PC-9 (cell line): ENCODE data around the gene OR1L8. TPM values are rescaled to one million over a fixed set of nuclear protein-coding genes. Genes with fewer than 3 reads are reported as not detected.

Source experiments
- BruUV-seq: library from RNA; stranded (reverse); fragments of 400-500 nt; replicated peaks from 2 replicates; lab custom pipeline; 2021; lab: Mats Ljungman, UMichigan
- CTCF ChIA-PET: fragments of 300-600 bp; sonication (Branson Sonifier 250); formaldehyde crosslinking; loops from one replicate; lab custom pipeline; 2022; ENCODE audit warnings: antibody characterized with exemption; lab: Charles Lee
- POLR2A ChIA-PET: fragments of 300-600 bp; sonication (Branson Sonifier 250); formaldehyde crosslinking; loops from one replicate; lab custom pipeline; 2022; ENCODE audit warnings: antibody characterized with exemption; ENCODE audit not compliant: unreplicated experiment; lab: Charles Lee
- DNase-seq, 2 experiments: peaks; one replicate each; pipeline versions ENCODE4 v3.0.0 to v3.0.0-alpha.2; 2015 to 2022; ENCODE audit warnings: mixed read lengths in 1 of 2
- H2AFZ ChIP-seq: fragments of 200-600 bp; sonication (generic); 2 replicates; pipeline ENCODE4 v1.8.1; 2017; ENCODE audit warnings: antibody characterized with exemption
- H3F3A ChIP-seq: fragments of 200-600 bp; sonication (generic); 2 replicates; pipeline ENCODE4 v1.8.1; 2017; ENCODE audit warnings: antibody characterized with exemption, mild to moderate bottlenecking, low read depth; ENCODE audit not compliant: insufficient read depth
- H3K27ac ChIP-seq: fragments of 200-600 bp; sonication (generic); 2 replicates; pipeline ENCODE4 v1.6.1; 2016; ENCODE audit warnings: mixed run types
- H3K27me3 ChIP-seq: fragments of 200-600 bp; sonication (generic); 2 replicates; pipeline ENCODE4 v1.6.1; 2016; ENCODE audit warnings: low read depth, mixed run types; ENCODE audit not compliant: insufficient read depth
- H3K36me3 ChIP-seq: fragments of 200-600 bp; sonication (generic); 2 replicates; pipeline ENCODE4 v1.6.1; 2016; ENCODE audit warnings: low read depth, mixed run types
- H3K4me1 ChIP-seq: fragments of 200-600 bp; sonication (generic); replicated peaks from 2 replicates; pipeline ENCODE4 v1.6.1; 2016; ENCODE audit warnings: mixed run types; ENCODE audit not compliant: insufficient read depth
- H3K4me2 ChIP-seq: fragments of 200-600 bp; sonication (generic); 2 replicates; pipeline ENCODE4 v1.6.1; 2017; ENCODE audit warnings: mixed run types
- H3K4me3 ChIP-seq: fragments of 200-600 bp; sonication (generic); 2 replicates; pipeline ENCODE4 v1.6.1; 2016; ENCODE audit warnings: mixed run types
- H3K79me2 ChIP-seq: fragments of 200-600 bp; sonication (generic); 2 replicates; pipeline ENCODE4 v1.6.1; 2017; ENCODE audit warnings: low read depth, mixed run types
- H3K9me2 ChIP-seq: fragments of 200-600 bp; sonication (generic); 2 replicates; pipeline ENCODE4 v1.8.1; 2017; ENCODE audit warnings: mild to moderate bottlenecking; ENCODE audit not compliant: insufficient read depth
- H3K9me3 ChIP-seq: fragments of 200-600 bp; sonication (generic); 2 replicates; pipeline ENCODE4 v1.8.1; 2016; ENCODE audit warnings: low read depth; ENCODE audit not compliant: insufficient read depth
- H4K20me1 ChIP-seq: fragments of 200-600 bp; sonication (generic); 2 replicates; pipeline ENCODE4 v1.8.1; 2017; ENCODE audit not compliant: insufficient read depth
- EZH2 ChIP-seq: fragments of 200-600 bp; sonication (generic); IDR thresholded peaks from 2 replicates; pipeline ENCODE4 v1.8.0; 2017; ENCODE audit warnings: antibody characterized with exemption, low read depth
- intact Hi-C: fragments of 100-400 bp; cut with micrococcal nuclease; formaldehyde crosslinking; loops from one replicate; pipeline ENCODE4 v1.10.0; 2022; ENCODE audit not compliant: unreplicated experiment
- total RNA-seq: library from RNA; stranded (reverse); gene quantifications from 2 replicates; pipeline ENCODE4 v1.2.3, GENCODE V29; 2021
- TF ChIP-seq, protein P1 (sequence below): fragments of 200-600 bp; sonication (generic); conservative IDR thresholded peaks from 2 replicates; pipeline ENCODE4 v1.6.1; 2017; ENCODE audit warnings: mixed run types, antibody characterized with exemption, mild to moderate bottlenecking, moderate library complexity

The OR1L8 gene
- total RNA-seq, 1 experiment from 2014 or later, result not detected

- no TSS peak for BruUV-seq
- H3K79me2 ChIP-seq, result no peaks in the 10 kb centered on the region
- H3K4me3 ChIP-seq, result no peak overlapping the region
- DNase-seq, result no peak
- peaks cover 22% of the 10 kb centered on the region for H3K27me3 ChIP-seq
- H3K9me2 ChIP-seq, result no peaks in the 10 kb centered on the region
- H3K27ac ChIP-seq, result no peak overlapping the region
- CTCF ChIA-PET, result no interaction called here
- TF ChIP-seq, protein P1, sequence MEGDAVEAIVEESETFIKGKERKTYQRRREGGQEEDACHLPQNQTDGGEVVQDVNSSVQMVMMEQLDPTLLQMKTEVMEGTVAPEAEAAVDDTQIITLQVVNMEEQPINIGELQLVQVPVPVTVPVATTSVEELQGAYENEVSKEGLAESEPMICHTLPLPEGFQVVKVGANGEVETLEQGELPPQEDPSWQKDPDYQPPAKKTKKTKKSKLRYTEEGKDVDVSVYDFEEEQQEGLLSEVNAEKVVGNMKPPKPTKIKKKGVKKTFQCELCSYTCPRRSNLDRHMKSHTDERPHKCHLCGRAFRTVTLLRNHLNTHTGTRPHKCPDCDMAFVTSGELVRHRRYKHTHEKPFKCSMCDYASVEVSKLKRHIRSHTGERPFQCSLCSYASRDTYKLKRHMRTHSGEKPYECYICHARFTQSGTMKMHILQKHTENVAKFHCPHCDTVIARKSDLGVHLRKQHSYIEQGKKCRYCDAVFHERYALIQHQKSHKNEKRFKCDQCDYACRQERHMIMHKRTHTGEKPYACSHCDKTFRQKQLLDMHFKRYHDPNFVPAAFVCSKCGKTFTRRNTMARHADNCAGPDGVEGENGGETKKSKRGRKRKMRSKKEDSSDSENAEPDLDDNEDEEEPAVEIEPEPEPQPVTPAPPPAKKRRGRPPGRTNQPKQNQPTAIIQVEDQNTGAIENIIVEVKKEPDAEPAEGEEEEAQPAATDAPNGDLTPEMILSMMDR, result no peak
- no peak for TF ChIP-seq EZH2
- intact Hi-C loops, result no loop called here
- H3K9me3 ChIP-seq, result no peaks in the 10 kb centered on the region
- H3K4me2 ChIP-seq, result no peak overlapping the region
- POLR2A ChIA-PET, result no interaction called here
- H3F3A ChIP-seq, result no peaks in the 10 kb centered on the region
- no peaks in the 10 kb centered on the region for H4K20me1 ChIP-seq
- no peak overlapping the region for H2AFZ ChIP-seq
- H3K4me1 ChIP-seq, result no peaks in the 10 kb centered on the region
- no peaks in the 10 kb centered on the region for H3K36me3 ChIP-seq
These were observed 15.3 kb downstream of the OR1L8 start for GRCh38 chr9:122567901-122568300.

DNA sequence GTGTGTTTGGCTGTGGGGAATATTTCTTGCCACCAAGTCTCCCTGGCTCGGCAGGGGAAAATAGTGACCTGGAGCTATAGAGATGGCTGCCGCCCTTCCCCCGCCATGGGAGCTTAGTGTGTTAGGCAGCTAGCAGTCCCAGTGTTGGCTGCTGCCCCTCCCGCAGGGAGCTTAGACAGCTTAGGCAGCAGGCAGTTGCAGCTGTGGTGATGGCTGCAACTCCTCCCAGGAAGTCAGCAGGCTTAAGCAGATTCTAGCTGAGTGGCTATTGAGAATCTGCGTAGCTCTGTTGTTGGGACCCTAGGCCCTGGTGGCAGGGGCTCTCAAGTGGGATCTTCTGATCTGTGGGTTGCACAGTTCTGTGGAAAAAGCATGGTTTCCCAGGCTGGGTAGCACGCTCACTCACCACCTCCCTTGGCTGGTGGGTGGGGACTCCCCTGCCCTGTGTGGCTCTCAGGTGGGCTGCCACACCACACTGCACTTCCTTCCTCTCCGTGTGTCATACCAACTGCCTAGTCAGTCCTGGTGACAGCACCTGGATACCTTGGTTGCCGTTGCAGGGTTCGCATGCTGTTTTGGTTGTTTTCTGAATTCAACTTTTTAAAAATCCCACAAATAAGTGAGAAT is 20.9 kb downstream of the OR1L8 start:
- no peak overlapping the region for H3K27ac ChIP-seq
- BruUV-seq, result no TSS peak
- no peak for DNase-seq
- H3K27me3 ChIP-seq, result no peaks in the 10 kb centered on the region
- ChIA-PET POLR2A (interaction anchor here (0.6 kb wide), 1 partner anchor 21 kb away, joined by 6 read pairs; no protein-coding TSS in a partner anchor), CTCF (no interaction called here)
- H3K4me2 ChIP-seq, result no peak overlapping the region
- no peaks in the 10 kb centered on the region for H4K20me1 ChIP-seq
- no peaks in the 10 kb centered on the region for H3K4me1 ChIP-seq
- intact Hi-C loops, result no loop called here
- no peaks in the 10 kb centered on the region for H3K79me2 ChIP-seq
- H3F3A ChIP-seq, result no peaks in the 10 kb centered on the region
- no peak overlapping the region for H3K4me3 ChIP-seq
- TF ChIP-seq, protein P1, result no peak
- no peak overlapping the region for H2AFZ ChIP-seq
- no peaks in the 10 kb centered on the region for H3K9me3 ChIP-seq
- no peaks in the 10 kb centered on the region for H3K9me2 ChIP-seq
- H3K36me3 ChIP-seq, result no peaks in the 10 kb centered on the region

DNA sequence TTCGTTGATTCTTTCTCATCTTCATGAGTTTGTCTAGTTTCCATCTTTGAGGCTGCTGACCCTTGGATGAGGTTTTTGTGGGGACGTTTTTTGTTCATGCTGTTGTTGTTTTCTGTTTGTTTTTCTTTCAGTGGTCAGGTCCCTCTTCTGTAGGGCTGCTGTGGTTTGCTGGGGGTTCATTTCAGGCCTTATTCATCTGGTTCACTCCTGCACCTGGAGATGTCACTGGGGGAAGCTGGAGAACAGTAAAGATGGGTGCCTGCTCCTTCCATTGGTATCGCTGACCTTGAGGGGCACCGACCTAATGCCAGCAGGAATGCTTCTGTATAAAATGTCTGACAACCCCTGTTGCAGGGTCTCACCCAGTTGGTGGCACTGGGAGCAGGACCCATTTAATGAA is 21.7 kb downstream of the OR1L8 start:
- Histone ChIP-seq H3K27ac (no peak overlapping the region), H3F3A (no peaks in the 10 kb centered on the region), H2AFZ (no peak overlapping the region), H3K9me3 (no peaks in the 10 kb centered on the region), H3K9me2 (no peaks in the 10 kb centered on the region), H3K4me2 (no peak overlapping the region), H3K4me3 (no peak overlapping the region), H3K36me3 (no peaks in the 10 kb centered on the region), H3K79me2 (no peaks in the 10 kb centered on the region), H4K20me1 (no peaks in the 10 kb centered on the region), H3K4me1 (no peaks in the 10 kb centered on the region), H3K27me3 (no peaks in the 10 kb centered on the region)
- BruUV-seq, result no TSS peak
- POLR2A ChIA-PET, result no interaction called here
- TF ChIP-seq EZH2, result no peak
- TF ChIP-seq, protein P1, result no peak
- CTCF ChIA-PET, result no interaction called here
- intact Hi-C loops, result no loop called here
- DNase-seq, result no peak
